ENCODE measurements around the gene RASAL1. TPM values are rescaled to one million over a fixed set of nuclear protein-coding genes. Genes with fewer than 3 reads are reported as not detected.
A peak's percentile ranks its signal among the peaks of the same experiment; 100 is the strongest.

The RASAL1 gene
- total RNA-seq, 1 experiment from 2014 or later = 8.1 TPM

DNA sequence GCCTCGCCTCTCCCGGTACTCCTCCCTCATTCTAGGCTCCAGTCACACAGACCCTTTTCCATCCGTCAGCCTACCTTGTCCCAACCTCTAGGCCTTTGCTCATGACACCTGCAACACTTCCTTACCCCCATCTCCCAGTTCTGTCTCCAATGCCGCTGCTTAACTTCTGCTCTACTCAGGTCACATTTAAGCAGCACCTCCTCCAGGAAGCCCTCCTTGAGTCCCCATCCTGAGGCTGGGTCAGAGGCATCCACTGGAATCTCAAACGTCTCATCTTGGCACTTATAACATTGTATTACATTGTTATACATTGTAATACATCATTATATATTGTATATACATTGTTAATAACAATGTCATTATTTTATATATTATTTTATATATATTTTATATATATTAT is 32.8 kb downstream of the RASAL1 start:
- Mint-ChIP-seq H3K36me3 (no peaks in the 10 kb centered on the region), H3K27ac (no peak overlapping the region), H3K4me3 (no peak overlapping the region), H3K27me3 (ENCODE audit: low read depth) (no peaks in the 10 kb centered on the region; the same call in 1 of the 2 replicates), H3K9me3 (no peaks in the 10 kb centered on the region), H3K4me1 (peaks cover 7% of the 10 kb centered on the region)
- TF ChIP-seq HMGA2 (CRISPR knock-in tag; IDR thresholded peaks at IDR 0.05) = peak; percentile 81; the same call in 1 of the 2 replicates
- TF ChIP-seq, protein P1, sequence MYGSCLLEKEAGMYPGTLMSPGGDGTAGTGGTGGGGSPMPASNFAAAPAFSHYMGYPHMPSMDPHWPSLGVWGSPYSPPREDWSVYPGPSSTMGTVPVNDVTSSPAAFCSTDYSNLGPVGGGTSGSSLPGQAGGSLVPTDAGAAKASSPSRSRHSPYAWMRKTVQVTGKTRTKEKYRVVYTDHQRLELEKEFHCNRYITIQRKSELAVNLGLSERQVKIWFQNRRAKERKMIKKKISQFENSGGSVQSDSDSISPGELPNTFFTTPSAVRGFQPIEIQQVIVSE (CRISPR knock-in tag; IDR thresholded peaks at IDR 0.05; ENCODE audit: borderline replicate concordance) = no peak
- POLR2A ChIA-PET = interaction anchor here (0.6 to 0.7 kb wide), 2 partner anchors 18 to 307 kb away, joined by 3 to 7 read pairs; no protein-coding TSS in a partner anchor
- CTCF ChIA-PET = interaction anchor here (0.9 to 2.2 kb wide), 9 partner anchors 10 to 110 kb away, joined by 3 to 27 read pairs (median 11); partner anchors contain the start of genes CFAP73 and RASAL1
- ATAC-seq (no peak), DNase-seq (ENCODE audit: low spot score) (no peak)

DNA sequence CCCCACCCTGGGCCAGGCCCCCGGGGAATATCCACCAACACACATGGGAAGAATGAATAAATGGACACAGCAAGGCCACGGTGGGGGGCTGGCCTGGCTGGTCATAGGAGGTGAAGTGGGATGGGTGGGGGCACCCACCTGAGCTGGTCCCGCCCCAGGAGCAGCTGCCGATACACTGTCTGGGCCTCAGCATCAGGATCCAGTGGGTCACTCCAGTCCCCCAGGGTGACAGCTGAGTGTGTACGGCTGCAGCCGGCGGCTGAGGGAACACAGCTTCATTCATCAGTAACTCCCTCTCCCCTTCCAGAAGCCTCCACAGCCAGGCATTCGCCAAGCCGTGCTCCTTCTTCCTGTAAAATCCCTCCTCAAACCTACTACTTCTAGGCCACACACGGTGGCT is 33.8 kb downstream of the RASAL1 start:
- ATAC-seq = no peak
- no peak for TF ChIP-seq TEAD4 (CRISPR knock-in tag; IDR thresholded peaks at IDR 0.05)
- TF ChIP-seq, protein P2, sequence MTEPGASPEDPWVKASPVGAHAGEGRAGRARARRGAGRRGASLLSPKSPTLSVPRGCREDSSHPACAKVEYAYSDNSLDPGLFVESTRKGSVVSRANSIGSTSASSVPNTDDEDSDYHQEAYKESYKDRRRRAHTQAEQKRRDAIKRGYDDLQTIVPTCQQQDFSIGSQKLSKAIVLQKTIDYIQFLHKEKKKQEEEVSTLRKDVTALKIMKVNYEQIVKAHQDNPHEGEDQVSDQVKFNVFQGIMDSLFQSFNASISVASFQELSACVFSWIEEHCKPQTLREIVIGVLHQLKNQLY (CRISPR knock-in tag; IDR thresholded peaks at IDR 0.05) = no peak
- Mint-ChIP-seq H3K27ac (no peak overlapping the region), H3K27me3 (ENCODE audit: low read depth) (no peaks in the 10 kb centered on the region; the same call in 1 of the 2 replicates), H3K4me3 (no peak overlapping the region), H3K4me1 (peaks cover 11% of the 10 kb centered on the region), H3K36me3 (no peaks in the 10 kb centered on the region), H3K9me3 (no peaks in the 10 kb centered on the region)
- ChIA-PET POLR2A (interaction anchor here (0.7 kb wide), 1 partner anchor 308 kb away, joined by 3 read pairs; no protein-coding TSS in a partner anchor), CTCF (interaction anchor here (0.7 to 2.0 kb wide), 6 partner anchors 9 to 109 kb away, joined by 3 to 5 read pairs (median 4); partner anchors contain the start of gene RASAL1)
- DNase-seq (ENCODE audit: low spot score) = no peak

DNA sequence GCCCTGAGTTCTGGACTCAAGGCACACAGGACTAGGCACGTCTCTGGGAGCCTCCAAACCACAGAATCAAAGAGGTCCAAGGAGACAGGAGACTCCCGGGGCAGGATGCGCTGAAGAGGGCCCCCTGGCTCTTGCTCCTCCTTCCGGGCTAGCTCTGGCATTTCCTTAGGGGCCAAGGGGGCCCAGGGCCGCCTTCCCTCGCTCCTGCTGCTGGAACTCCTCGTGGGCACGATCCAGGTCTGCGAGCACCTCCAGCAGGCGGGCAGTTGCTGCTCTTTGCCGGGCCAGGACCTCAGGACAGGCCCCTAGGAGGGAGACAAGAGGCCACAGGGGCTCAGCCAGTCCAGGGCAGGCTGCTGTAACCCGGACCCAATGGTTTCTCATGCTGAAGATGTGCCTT is 35.8 kb downstream of the RASAL1 start:
- ATAC-seq = no peak
- no peak for DNase-seq (ENCODE audit: low spot score)
- H3K27ac Mint-ChIP-seq = peak overlapping the region; percentile 76; the same call in 1 of the 2 replicates
- H3K4me1 Mint-ChIP-seq = peaks cover 9% of the 10 kb centered on the region
- H3K4me3 Mint-ChIP-seq = no peak overlapping the region
- H3K9me3 Mint-ChIP-seq = no peaks in the 10 kb centered on the region
- no peaks in the 10 kb centered on the region for H3K36me3 Mint-ChIP-seq
- no peaks in the 10 kb centered on the region; the same call in 1 of the 2 replicates for H3K27me3 Mint-ChIP-seq (ENCODE audit: low read depth)
- CTCF ChIA-PET = interaction anchor here (1.1 to 3.0 kb wide), 5 partner anchors 10 to 107 kb away, joined by 3 to 13 read pairs (median 5); partner anchors contain the start of gene RASAL1
- TF ChIP-seq, protein P1 (CRISPR knock-in tag; IDR thresholded peaks at IDR 0.05; ENCODE audit: borderline replicate concordance) = no peak
- TF ChIP-seq, protein P3, sequence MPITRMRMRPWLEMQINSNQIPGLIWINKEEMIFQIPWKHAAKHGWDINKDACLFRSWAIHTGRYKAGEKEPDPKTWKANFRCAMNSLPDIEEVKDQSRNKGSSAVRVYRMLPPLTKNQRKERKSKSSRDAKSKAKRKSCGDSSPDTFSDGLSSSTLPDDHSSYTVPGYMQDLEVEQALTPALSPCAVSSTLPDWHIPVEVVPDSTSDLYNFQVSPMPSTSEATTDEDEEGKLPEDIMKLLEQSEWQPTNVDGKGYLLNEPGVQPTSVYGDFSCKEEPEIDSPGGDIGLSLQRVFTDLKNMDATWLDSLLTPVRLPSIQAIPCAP (CRISPR knock-in tag; IDR thresholded peaks at IDR 0.05) = no peak
- no peak for TF ChIP-seq CBFB (CRISPR knock-in tag; IDR thresholded peaks at IDR 0.05; ENCODE audit: low read depth)
- TF ChIP-seq TEAD1 (CRISPR knock-in tag; IDR thresholded peaks at IDR 0.05) = no peak
- no peak for TF ChIP-seq ZBTB21 (CRISPR knock-in tag; IDR thresholded peaks at IDR 0.05; ENCODE audit: borderline replicate concordance)
- TF ChIP-seq, protein P4, sequence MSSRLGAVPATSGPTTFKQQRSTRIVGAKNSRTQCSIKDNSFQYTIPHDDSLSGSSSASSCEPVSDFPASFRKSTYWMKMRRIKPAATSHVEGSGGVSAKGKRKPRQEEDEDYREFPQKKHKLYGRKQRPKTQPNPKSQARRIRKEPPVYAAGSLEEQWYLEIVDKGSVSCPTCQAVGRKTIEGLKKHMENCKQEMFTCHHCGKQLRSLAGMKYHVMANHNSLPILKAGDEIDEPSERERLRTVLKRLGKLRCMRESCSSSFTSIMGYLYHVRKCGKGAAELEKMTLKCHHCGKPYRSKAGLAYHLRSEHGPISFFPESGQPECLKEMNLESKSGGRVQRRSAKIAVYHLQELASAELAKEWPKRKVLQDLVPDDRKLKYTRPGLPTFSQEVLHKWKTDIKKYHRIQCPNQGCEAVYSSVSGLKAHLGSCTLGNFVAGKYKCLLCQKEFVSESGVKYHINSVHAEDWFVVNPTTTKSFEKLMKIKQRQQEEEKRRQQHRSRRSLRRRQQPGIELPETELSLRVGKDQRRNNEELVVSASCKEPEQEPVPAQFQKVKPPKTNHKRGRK (CRISPR knock-in tag; IDR thresholded peaks at IDR 0.05; ENCODE audit: borderline replicate concordance) = no peak
- TF ChIP-seq ZNF138 (CRISPR knock-in tag; conservative IDR thresholded peaks at IDR 0.05) = no peak
- TF ChIP-seq FOXK1 (CRISPR knock-in tag; IDR thresholded peaks at IDR 0.05) = no peak
- POLR2A ChIA-PET = no interaction called here

DNA sequence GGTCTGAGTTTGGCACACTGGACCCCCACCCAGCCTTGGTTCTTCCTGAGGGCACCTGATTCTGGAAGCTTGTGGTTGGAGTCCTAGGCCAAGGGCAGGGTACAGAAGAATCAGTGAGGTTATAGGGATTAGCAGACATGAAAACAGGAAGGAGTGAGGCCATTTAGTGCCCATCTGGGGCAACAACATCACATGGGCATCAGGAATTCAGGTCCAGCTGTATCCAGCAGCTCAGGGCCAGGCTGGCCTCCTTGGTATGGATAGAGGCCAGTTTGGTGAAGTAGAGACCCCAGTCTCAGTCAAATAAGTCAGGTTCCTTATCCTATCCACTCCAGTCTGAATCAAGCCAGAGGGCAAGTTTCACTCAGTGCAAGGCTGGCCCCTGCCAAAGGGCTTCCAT is 36.2 kb downstream of the RASAL1 start:
- no peak for DNase-seq (ENCODE audit: low spot score)
- no peak overlapping the region for H3K27ac Mint-ChIP-seq
- CTCF ChIA-PET = interaction anchor here (1.0 to 3.0 kb wide), 4 partner anchors 10 to 75 kb away, joined by 4 to 13 read pairs (median 5); no protein-coding TSS in a partner anchor
- no peaks in the 10 kb centered on the region for H3K36me3 Mint-ChIP-seq
- POLR2A ChIA-PET = no interaction called here
- no peak for ATAC-seq
- no peaks in the 10 kb centered on the region for H3K27me3 Mint-ChIP-seq (ENCODE audit: low read depth)
- no peak overlapping the region for H3K4me3 Mint-ChIP-seq
- H3K4me1 Mint-ChIP-seq = peaks cover 9% of the 10 kb centered on the region
- no peaks in the 10 kb centered on the region for H3K9me3 Mint-ChIP-seq
- TF ChIP-seq, protein P5, sequence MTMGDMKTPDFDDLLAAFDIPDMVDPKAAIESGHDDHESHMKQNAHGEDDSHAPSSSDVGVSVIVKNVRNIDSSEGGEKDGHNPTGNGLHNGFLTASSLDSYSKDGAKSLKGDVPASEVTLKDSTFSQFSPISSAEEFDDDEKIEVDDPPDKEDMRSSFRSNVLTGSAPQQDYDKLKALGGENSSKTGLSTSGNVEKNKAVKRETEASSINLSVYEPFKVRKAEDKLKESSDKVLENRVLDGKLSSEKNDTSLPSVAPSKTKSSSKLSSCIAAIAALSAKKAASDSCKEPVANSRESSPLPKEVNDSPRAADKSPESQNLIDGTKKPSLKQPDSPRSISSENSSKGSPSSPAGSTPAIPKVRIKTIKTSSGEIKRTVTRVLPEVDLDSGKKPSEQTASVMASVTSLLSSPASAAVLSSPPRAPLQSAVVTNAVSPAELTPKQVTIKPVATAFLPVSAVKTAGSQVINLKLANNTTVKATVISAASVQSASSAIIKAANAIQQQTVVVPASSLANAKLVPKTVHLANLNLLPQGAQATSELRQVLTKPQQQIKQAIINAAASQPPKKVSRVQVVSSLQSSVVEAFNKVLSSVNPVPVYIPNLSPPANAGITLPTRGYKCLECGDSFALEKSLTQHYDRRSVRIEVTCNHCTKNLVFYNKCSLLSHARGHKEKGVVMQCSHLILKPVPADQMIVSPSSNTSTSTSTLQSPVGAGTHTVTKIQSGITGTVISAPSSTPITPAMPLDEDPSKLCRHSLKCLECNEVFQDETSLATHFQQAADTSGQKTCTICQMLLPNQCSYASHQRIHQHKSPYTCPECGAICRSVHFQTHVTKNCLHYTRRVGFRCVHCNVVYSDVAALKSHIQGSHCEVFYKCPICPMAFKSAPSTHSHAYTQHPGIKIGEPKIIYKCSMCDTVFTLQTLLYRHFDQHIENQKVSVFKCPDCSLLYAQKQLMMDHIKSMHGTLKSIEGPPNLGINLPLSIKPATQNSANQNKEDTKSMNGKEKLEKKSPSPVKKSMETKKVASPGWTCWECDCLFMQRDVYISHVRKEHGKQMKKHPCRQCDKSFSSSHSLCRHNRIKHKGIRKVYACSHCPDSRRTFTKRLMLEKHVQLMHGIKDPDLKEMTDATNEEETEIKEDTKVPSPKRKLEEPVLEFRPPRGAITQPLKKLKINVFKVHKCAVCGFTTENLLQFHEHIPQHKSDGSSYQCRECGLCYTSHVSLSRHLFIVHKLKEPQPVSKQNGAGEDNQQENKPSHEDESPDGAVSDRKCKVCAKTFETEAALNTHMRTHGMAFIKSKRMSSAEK (CRISPR knock-in tag; IDR thresholded peaks at IDR 0.05; ENCODE audit: borderline replicate concordance) = no peak
- TF ChIP-seq, protein P6, sequence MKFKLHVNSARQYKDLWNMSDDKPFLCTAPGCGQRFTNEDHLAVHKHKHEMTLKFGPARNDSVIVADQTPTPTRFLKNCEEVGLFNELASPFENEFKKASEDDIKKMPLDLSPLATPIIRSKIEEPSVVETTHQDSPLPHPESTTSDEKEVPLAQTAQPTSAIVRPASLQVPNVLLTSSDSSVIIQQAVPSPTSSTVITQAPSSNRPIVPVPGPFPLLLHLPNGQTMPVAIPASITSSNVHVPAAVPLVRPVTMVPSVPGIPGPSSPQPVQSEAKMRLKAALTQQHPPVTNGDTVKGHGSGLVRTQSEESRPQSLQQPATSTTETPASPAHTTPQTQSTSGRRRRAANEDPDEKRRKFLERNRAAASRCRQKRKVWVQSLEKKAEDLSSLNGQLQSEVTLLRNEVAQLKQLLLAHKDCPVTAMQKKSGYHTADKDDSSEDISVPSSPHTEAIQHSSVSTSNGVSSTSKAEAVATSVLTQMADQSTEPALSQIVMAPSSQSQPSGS (CRISPR knock-in tag; IDR thresholded peaks at IDR 0.05; ENCODE audit: borderline replicate concordance, low read depth) = no peak
- TF ChIP-seq, protein P7, sequence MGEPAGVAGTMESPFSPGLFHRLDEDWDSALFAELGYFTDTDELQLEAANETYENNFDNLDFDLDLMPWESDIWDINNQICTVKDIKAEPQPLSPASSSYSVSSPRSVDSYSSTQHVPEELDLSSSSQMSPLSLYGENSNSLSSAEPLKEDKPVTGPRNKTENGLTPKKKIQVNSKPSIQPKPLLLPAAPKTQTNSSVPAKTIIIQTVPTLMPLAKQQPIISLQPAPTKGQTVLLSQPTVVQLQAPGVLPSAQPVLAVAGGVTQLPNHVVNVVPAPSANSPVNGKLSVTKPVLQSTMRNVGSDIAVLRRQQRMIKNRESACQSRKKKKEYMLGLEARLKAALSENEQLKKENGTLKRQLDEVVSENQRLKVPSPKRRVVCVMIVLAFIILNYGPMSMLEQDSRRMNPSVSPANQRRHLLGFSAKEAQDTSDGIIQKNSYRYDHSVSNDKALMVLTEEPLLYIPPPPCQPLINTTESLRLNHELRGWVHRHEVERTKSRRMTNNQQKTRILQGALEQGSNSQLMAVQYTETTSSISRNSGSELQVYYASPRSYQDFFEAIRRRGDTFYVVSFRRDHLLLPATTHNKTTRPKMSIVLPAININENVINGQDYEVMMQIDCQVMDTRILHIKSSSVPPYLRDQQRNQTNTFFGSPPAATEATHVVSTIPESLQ (CRISPR knock-in tag; IDR thresholded peaks at IDR 0.05) = no peak
